ENCODE data around the gene SHQ1.

SHQ1 gene

GRCh38 chr3:72847282-72847681 is 963 bp downstream of the SHQ1 start:
- no peak for DNase-seq

- DNase-seq, result no peak
Observed at GRCh38 chr3:72846166-72846565, 2.1 kb downstream of the SHQ1 start.

GRCh38 chr3:72844436-72844993 is 3.7 kb downstream of the SHQ1 start:
- DNase-seq, result no peak

GRCh38 chr3:72839057-72839456 is 9.2 kb downstream of the SHQ1 start:
- no peak for DNase-seq

- no peak for DNase-seq
Observed at GRCh38 chr3:72836923-72837322, 11.3 kb downstream of the SHQ1 start.

- DNase-seq, result no peak
Observed at GRCh38 chr3:72836416-72836815, 11.8 kb downstream of the SHQ1 start.

- no peak for DNase-seq
Observed at GRCh38 chr3:72830452-72831223, 17.6 kb downstream of the SHQ1 start.

GRCh38 chr3:72829701-72830100 is 18.5 kb downstream of the SHQ1 start:
- no peak for DNase-seq

- peak; percentile 29 for DNase-seq
Observed at GRCh38 chr3:72821161-72821781, 27.0 kb downstream of the SHQ1 start.

GRCh38 chr3:72820415-72820814 is 27.8 kb downstream of the SHQ1 start:
- DNase-seq, result no peak

- no peak for DNase-seq
Observed at GRCh38 chr3:72818905-72819304, 29.3 kb downstream of the SHQ1 start.

GRCh38 chr3:72818092-72818773 is 30.0 kb downstream of the SHQ1 start:
- peak; percentile 7 for DNase-seq

GRCh38 chr3:72816862-72817355 is 31.3 kb downstream of the SHQ1 start:
- no peak for DNase-seq

- no peak for DNase-seq
Observed at GRCh38 chr3:72814308-72814707, 33.9 kb downstream of the SHQ1 start.

GRCh38 chr3:72812201-72812600 is 36.0 kb downstream of the SHQ1 start:
- DNase-seq, result no peak

- DNase-seq, result no peak
Observed at GRCh38 chr3:72811571-72811970, 36.7 kb downstream of the SHQ1 start.

- DNase-seq, result no peak
Observed at GRCh38 chr3:72810659-72811434, 37.4 kb downstream of the SHQ1 start.

- DNase-seq, result no peak
Observed at GRCh38 chr3:72810063-72810462, 38.2 kb downstream of the SHQ1 start.

- no peak for DNase-seq
Observed at GRCh38 chr3:72804361-72804760, 43.9 kb downstream of the SHQ1 start.

- no peak for DNase-seq
Observed at GRCh38 chr3:72803573-72803972, 44.7 kb downstream of the SHQ1 start.

GRCh38 chr3:72802001-72802400 is 46.2 kb downstream of the SHQ1 start:
- DNase-seq, result no peak

- no peak for DNase-seq
Observed at GRCh38 chr3:72800869-72801268, 47.4 kb downstream of the SHQ1 start.

Data from CD4-positive, alpha-beta T cell treated with Interleukin-6 for 4 hours (primary cell).